ENCODE results near the gene PHC3. TPM values are rescaled to one million over a fixed set of nuclear protein-coding genes. Genes with fewer than 3 reads are reported as not detected.

The PHC3 gene
- total RNA-seq, 2 experiments from 2014 or later: 74.5 TPM

DNA sequence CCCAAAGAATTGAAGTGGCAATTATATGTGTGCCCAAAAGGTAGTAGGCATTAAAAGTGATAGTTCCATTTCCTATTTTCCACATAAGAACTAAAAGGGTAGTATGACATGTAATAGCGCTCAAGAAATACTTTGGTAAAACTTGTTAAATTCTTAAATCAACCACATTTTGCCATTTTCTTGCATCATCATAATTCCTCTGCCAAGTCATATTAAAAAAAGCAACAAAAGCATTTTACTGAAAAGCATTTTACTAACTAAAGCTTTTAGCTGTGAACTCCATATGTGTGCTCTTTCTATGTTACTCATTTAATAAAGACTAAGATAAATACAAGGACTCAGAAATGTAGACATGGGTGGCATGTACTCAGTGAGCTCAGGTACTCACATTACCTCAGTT, 73.6 kb downstream of the PHC3 start:
- Mint-ChIP-seq H3K27me3 (no peaks in the 10 kb centered on the region), H3K9me3 (no peaks in the 10 kb centered on the region), H3K36me3 (ENCODE audit: low read depth) (peaks cover 44% of the 10 kb centered on the region), H3K27ac (no peak overlapping the region), H3K4me3 (no peak overlapping the region), H3K4me1 (peaks cover 18% of the 10 kb centered on the region)
- ChIA-PET CTCF (no interaction called here), POLR2A (no interaction called here)
- DNase-seq: no peak

DNA sequence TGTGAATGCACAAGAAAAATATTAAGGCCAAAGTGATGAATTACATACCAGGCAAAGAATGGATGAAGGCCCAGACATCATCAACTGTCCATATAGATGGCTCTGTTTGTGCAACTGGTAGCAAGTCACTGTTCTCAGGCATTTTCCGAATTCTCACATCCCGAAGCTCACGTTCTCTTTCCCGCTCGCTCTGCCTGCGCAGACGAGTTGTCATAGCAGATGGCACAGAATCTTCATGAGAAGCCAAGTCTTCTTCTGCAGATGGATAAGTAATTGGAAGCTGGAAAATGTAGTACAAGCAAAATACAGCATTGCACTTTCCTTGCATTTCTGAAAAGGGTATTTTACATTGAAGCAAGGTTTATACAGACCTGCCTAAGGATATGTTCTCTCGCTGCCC, 79.1 kb downstream of the PHC3 start:
- Mint-ChIP-seq H3K27me3 (no peaks in the 10 kb centered on the region), H3K36me3 (ENCODE audit: low read depth) (peaks cover 51% of the 10 kb centered on the region), H3K4me3 (no peak overlapping the region), H3K27ac (no peak overlapping the region), H3K9me3 (no peaks in the 10 kb centered on the region), H3K4me1 (peaks cover 3% of the 10 kb centered on the region)
- no peak for DNase-seq
- CTCF ChIA-PET: no interaction called here
- POLR2A ChIA-PET: interaction anchor here (1.5 kb wide), 1 partner anchor 27 kb away, joined by 4 read pairs; no protein-coding TSS in a partner anchor

DNA sequence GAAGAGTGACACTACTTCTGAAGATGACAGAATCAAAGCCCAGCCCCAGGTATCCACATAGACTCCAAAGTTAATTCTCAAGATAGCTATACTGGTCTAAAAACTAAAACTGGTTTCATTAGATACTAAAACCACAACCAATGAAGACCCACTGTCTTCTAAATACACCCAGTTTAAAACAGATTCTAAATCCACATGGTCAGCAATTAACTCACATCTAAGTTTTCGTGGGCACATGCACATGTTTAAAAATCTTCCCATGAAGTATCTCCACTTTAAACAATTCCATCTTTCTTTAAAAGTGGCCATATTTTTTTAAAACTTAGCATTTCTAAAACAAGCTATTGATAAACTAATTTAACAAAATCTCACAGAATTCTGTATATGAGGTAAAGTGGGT, 80.6 kb downstream of the PHC3 start:
- POLR2A ChIA-PET: no interaction called here
- no peak overlapping the region for H3K4me3 Mint-ChIP-seq
- CTCF ChIA-PET: no interaction called here
- H3K27ac Mint-ChIP-seq: no peak overlapping the region
- DNase-seq: no peak
- H3K9me3 Mint-ChIP-seq: no peaks in the 10 kb centered on the region
- H3K36me3 Mint-ChIP-seq (ENCODE audit: low read depth): peaks cover 64% of the 10 kb centered on the region
- H3K4me1 Mint-ChIP-seq: peaks cover 3% of the 10 kb centered on the region
- H3K27me3 Mint-ChIP-seq: no peaks in the 10 kb centered on the region

DNA sequence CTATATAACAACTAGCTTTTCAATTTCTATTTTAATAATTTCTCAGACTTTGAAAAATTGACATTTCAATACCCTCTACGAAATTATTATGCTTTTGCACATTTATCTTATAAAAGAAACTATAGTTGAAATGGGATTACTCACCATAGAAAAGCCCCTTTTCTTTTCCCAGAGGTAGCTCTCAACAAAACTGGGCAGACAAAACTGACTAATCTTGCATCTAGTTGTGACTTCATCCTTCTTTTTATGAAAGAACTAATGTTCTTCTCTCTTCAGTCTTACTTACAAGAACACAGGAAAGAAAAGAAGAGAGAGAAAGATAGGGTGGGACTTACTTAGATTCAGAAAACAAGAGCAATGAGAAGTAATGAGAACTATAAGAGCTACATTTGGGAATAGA, 82.8 kb downstream of the PHC3 start:
- DNase-seq: no peak
- Mint-ChIP-seq H3K27ac (no peak overlapping the region), H3K4me1 (peaks cover 3% of the 10 kb centered on the region), H3K27me3 (no peaks in the 10 kb centered on the region), H3K4me3 (no peak overlapping the region), H3K9me3 (no peaks in the 10 kb centered on the region), H3K36me3 (ENCODE audit: low read depth) (peaks cover 79% of the 10 kb centered on the region)
- ChIA-PET POLR2A (no interaction called here), CTCF (interaction anchor here (1.3 kb wide), 1 partner anchor 41 kb away, joined by 4 read pairs; no protein-coding TSS in a partner anchor)

DNA sequence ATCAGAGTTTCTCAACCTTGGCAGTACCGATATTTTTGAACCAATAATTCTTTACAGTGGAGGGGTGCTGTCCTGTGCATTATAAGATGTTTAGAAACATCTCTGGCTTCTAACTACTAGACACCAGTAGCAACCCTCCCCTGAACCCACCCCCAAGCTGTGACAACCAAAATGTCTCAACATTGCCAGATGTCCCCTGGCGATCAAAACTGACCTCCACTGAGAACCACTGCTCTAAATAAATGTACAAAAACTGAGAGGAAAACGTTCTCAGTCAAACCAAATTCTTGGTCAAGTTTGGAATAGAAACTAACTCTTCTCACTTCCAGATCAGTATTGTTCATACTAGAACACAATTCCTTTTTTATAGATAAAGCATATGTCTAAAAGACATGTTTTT, 85.2 kb downstream of the PHC3 start:
- no peak overlapping the region for H3K4me3 Mint-ChIP-seq
- no peak for DNase-seq
- H3K27me3 Mint-ChIP-seq: no peaks in the 10 kb centered on the region
- peaks cover 77% of the 10 kb centered on the region for H3K36me3 Mint-ChIP-seq (ENCODE audit: low read depth)
- no peaks in the 10 kb centered on the region for H3K9me3 Mint-ChIP-seq
- CTCF ChIA-PET: no interaction called here
- POLR2A ChIA-PET: no interaction called here
- H3K4me1 Mint-ChIP-seq: peaks cover 3% of the 10 kb centered on the region
- no peak overlapping the region for H3K27ac Mint-ChIP-seq

DNA sequence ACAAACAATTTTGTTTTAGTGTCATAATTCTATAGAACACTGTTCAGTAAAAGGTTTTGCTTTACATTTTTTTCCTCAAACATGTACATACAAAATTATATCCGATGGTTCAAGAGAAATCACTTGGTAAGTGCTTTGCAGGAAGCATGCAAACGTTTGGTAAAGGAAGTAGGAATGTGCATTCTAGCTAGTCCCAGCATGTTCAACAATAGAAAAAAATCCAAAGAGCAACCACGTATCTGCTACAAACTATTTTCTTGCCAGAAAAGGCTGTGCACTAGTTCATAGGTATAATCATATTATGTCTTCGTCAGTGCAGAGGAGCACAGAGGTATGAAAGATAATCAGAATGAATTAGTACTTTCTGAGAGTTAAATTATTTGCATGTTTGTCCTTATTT, 85.8 kb downstream of the PHC3 start:
- ChIA-PET POLR2A (no interaction called here), CTCF (interaction anchor here (0.6 kb wide), 1 partner anchor 773 kb away, joined by 3 read pairs; no protein-coding TSS in a partner anchor)
- peaks cover 78% of the 10 kb centered on the region for H3K36me3 Mint-ChIP-seq (ENCODE audit: low read depth)
- no peak overlapping the region for H3K27ac Mint-ChIP-seq
- peaks cover 3% of the 10 kb centered on the region for H3K4me1 Mint-ChIP-seq
- DNase-seq: no peak
- no peaks in the 10 kb centered on the region for H3K9me3 Mint-ChIP-seq
- no peak overlapping the region for H3K4me3 Mint-ChIP-seq
- H3K27me3 Mint-ChIP-seq: no peaks in the 10 kb centered on the region

DNA sequence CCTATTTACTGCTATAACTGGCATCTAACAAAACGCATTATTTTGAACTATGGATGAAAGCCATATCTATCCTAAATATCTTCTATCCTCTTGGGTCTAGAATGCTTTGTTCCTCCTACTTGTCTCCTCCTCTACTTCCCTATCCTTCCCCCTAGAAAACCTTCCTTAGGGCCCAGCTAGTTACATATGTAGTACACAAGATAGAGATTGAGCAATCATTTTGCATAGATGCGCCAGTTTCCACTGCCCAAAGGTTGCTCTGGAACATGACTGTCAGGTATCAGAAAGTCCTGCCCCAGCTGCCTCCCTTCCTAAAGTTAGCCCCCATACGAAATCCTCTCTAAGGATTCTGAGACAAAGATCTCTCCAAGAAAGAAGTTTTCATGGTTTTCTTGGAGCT, 88.6 kb downstream of the PHC3 start:
- no peak overlapping the region for H3K4me3 Mint-ChIP-seq
- DNase-seq: no peak
- H3K36me3 Mint-ChIP-seq (ENCODE audit: low read depth): peaks cover 73% of the 10 kb centered on the region
- H3K9me3 Mint-ChIP-seq: no peaks in the 10 kb centered on the region
- H3K4me1 Mint-ChIP-seq: no peaks in the 10 kb centered on the region
- CTCF ChIA-PET: interaction anchor here (0.5 kb wide), 1 partner anchor 75 kb away, joined by 3 read pairs; no protein-coding TSS in a partner anchor
- no peak overlapping the region for H3K27ac Mint-ChIP-seq
- POLR2A ChIA-PET: no interaction called here
- no peaks in the 10 kb centered on the region for H3K27me3 Mint-ChIP-seq

DNA sequence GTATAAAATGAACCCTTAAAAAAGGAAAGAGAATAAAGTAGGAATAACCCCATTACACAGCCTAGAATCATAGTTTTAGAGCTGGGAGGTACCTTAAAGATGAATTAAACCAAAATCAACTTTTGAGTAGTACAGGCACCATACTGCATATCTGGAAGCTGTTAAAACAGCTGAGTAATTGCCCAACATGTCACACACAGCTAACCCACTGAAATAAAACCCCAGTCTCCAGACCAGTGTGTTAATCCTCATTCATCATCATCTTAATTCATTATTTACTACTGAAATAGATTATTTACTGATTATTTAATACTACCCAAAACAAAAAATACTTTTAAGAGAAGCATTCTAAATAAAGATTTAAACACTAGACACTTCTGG, 90.9 kb downstream of the PHC3 start:
- DNase-seq: no peak
- no peaks in the 10 kb centered on the region for H3K4me1 Mint-ChIP-seq
- H3K27me3 Mint-ChIP-seq: no peaks in the 10 kb centered on the region
- ChIA-PET CTCF (interaction anchor here (1.4 kb wide), 1 partner anchor 50 kb away, joined by 3 read pairs; no protein-coding TSS in a partner anchor), POLR2A (interaction anchor here (1.3 kb wide), 1 partner anchor 9 kb away, joined by 3 read pairs; no protein-coding TSS in a partner anchor)
- no peaks in the 10 kb centered on the region for H3K9me3 Mint-ChIP-seq
- H3K27ac Mint-ChIP-seq: no peak overlapping the region
- peaks cover 72% of the 10 kb centered on the region for H3K36me3 Mint-ChIP-seq (ENCODE audit: low read depth)
- H3K4me3 Mint-ChIP-seq: no peak overlapping the region

DNA sequence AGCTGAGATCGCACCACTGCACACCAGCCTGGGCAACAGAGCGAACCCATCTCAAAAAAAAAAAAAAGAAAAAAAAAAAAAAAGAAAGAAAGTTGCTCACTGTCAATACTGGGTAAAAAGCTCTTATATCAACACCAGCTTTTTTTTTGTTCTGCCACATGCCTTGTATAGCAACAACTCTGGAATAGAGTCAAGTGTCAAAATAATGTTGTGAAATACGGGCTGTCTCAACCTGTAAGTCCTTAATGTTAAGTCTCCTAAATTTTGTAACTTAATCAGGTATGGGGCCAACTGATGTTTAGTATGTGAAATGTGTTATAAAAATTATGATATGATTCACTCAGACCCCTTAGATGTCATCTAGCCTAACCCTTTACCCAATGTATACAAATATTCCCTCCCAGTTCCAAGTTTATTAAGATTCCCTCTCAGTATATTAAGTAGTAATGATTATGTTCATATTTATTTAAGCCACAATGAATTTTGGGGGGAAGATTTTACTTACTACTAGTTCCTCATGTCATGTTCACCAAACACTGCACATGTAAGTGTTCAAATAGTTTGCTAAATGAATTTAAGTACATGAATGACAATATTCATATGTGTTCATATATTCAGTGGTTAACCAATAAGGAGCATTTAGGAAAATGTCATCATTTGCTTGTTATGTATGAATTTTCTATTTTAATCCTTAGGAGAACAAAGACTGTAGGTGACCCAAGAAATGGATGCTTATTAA, 91.5 kb downstream of the PHC3 start:
- no peak for DNase-seq
- no peak overlapping the region for H3K27ac Mint-ChIP-seq
- peaks cover 71% of the 10 kb centered on the region for H3K36me3 Mint-ChIP-seq (ENCODE audit: low read depth)
- no peaks in the 10 kb centered on the region for H3K4me1 Mint-ChIP-seq
- no peaks in the 10 kb centered on the region for H3K9me3 Mint-ChIP-seq
- POLR2A ChIA-PET: no interaction called here
- CTCF ChIA-PET: no interaction called here
- H3K4me3 Mint-ChIP-seq: no peak overlapping the region
- H3K27me3 Mint-ChIP-seq: no peaks in the 10 kb centered on the region

DNA sequence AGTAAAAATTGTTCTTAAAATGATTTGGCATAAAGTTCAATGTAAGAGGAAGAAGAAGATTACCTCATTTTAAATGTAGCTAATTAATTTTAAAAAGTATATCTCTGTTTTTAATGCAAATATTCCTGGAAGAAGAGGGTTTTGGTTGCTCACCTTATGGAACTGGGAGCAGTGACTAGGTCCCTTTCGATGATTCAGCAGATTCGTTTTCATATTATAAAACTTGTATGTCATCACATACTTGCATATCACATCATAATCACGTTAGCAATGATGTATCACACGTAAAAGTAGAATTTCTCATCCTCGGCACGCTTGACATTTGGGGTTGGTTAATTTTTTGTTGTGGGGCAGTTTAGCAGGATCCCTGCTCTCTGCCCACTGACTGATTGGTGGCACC, 96.1 kb downstream of the PHC3 start:
- no peak for DNase-seq
- Mint-ChIP-seq H3K4me3 (no peak overlapping the region), H3K27me3 (no peaks in the 10 kb centered on the region), H3K27ac (no peak overlapping the region), H3K36me3 (ENCODE audit: low read depth) (peaks cover 55% of the 10 kb centered on the region), H3K9me3 (no peaks in the 10 kb centered on the region), H3K4me1 (no peaks in the 10 kb centered on the region)
- CTCF ChIA-PET: interaction anchor here (1.7 kb wide), 1 partner anchor 328 kb away, joined by 4 read pairs; no protein-coding TSS in a partner anchor
- POLR2A ChIA-PET: no interaction called here

DNA sequence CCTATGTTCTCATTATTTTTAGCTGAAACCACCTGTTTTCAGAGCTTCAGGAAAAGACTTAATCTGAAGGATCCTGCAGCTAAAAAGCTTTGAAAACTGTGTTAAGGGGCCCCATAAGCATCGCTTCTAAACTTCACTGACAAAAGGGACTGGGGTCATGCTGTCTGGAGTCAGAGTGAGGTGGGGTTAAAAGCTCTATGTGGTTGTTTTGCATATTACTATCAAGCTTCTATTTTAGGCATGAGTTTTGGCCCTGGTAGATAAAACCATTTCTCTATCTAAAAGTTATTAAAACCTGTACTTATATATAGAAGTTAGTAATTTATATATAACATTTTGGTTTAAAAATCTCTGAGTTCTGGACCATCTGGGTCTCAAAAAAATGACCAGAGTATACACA, 98.2 kb downstream of the PHC3 start:
- no peak overlapping the region for H3K27ac Mint-ChIP-seq

DNA sequence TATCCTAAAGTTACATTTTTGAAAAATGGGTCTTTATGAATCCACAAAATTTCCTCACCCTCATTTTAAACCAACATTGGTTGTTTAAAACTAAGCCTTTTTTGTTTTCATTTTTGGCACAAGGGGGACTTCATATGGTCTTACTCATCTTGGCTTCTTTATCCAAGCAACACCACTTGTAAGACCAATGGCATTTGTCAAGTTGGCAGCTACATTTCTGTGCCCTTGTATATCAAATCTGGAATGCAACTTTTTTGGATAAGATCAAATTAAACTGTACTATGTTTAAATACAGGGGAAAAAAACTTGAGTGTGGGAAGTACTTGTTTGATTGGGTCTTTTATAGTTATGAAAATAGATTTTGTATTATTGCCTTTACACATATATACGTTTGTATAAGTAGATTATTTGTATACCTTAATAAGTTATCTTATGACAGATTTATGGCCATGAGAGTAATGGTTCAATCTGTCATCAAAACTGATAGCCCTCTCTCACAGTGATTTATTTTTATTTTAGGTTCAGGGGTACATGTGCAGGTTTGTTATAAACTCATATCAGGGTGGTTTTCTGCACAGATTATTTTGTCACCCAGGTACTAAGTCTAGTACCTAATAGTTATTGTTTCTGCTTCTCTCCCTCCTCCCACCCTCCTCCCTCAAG, 100.3 kb downstream of the PHC3 start:
- H3K9me3 Mint-ChIP-seq: no peaks in the 10 kb centered on the region
- H3K4me1 Mint-ChIP-seq: peaks cover 5% of the 10 kb centered on the region
- no peaks in the 10 kb centered on the region for H3K27me3 Mint-ChIP-seq
- CTCF ChIA-PET: no interaction called here
- POLR2A ChIA-PET: no interaction called here
- DNase-seq: no peak
- H3K36me3 Mint-ChIP-seq (ENCODE audit: low read depth): peaks cover 37% of the 10 kb centered on the region
- no peak overlapping the region for H3K4me3 Mint-ChIP-seq
- H3K27ac Mint-ChIP-seq: no peak overlapping the region

More for the DNA sequence above, 98.2 kb downstream of the PHC3 start:
- H3K4me1 Mint-ChIP-seq: peaks cover 5% of the 10 kb centered on the region
- peaks cover 45% of the 10 kb centered on the region for H3K36me3 Mint-ChIP-seq (ENCODE audit: low read depth)
- no peak for DNase-seq
- CTCF ChIA-PET: no interaction called here
- no peaks in the 10 kb centered on the region for H3K9me3 Mint-ChIP-seq
- H3K27me3 Mint-ChIP-seq: no peaks in the 10 kb centered on the region
- no peak overlapping the region for H3K4me3 Mint-ChIP-seq
- POLR2A ChIA-PET: no interaction called here

DNA sequence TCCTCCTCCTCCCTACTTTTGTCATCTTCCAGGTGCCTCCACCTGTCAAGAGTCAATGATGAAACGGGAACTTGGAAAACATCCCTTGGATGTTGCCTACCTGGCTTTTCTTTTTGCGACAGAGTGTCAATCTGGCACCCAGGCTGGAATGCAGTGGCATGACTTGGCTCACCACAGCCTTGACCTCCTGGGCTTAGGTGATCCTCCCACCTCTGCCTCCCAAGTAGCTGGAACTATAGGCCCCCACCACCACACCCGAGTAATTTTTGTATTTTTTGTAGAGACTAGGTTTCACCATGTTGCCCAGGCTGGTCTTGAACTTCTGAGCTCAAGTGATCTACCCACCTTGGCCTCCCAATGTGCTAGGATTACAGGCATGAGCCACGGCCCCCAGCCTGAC, 100.9 kb downstream of the PHC3 start:
- CTCF ChIA-PET: interaction anchor here (1.0 kb wide), 1 partner anchor 18 kb away, joined by 3 read pairs; no protein-coding TSS in a partner anchor
- no peaks in the 10 kb centered on the region for H3K9me3 Mint-ChIP-seq
- no peaks in the 10 kb centered on the region for H3K27me3 Mint-ChIP-seq
- peaks cover 32% of the 10 kb centered on the region for H3K36me3 Mint-ChIP-seq (ENCODE audit: low read depth)
- no peak overlapping the region for H3K27ac Mint-ChIP-seq
- H3K4me1 Mint-ChIP-seq: peaks cover 5% of the 10 kb centered on the region
- H3K4me3 Mint-ChIP-seq: no peak overlapping the region
- DNase-seq: no peak
- POLR2A ChIA-PET: no interaction called here

Measured in activated CD4-positive, alpha-beta memory T cell treated with anti-CD3 and anti-CD28 coated beads, Interleukin-2, amount 10 ng/mL, durations not matched to agents 7 days and 5 days (primary cell).